Keratinocyte (primary cell): ENCODE measurements around the gene ASCC3. TPM values are rescaled to one million over a fixed set of nuclear protein-coding genes. Genes with fewer than 3 reads are reported as not detected.

Experiments used
- DNase-seq: peaks from one replicate; pipeline ENCODE4 v3.0.0-alpha.2; 2011; ENCODE audit warnings: low read depth, missing footprints, low spot score
- FAIRE-seq: peaks from 2 replicates; lab custom pipeline; 2011; peaks lifted over from hg19 to GRCh38; lab: Jason Lieb, UNC
- H2AFZ ChIP-seq: 2 replicates; pipeline ENCODE4 v1.6.0; 2012; ENCODE audit warnings: low read length, control low read depth, inconsistent platforms; ENCODE audit not compliant: control insufficient read depth
- H3K27ac ChIP-seq: 2 replicates; pipeline ENCODE4 v1.5.1; 2011; ENCODE audit warnings: low read length; ENCODE audit not compliant: control insufficient read depth, insufficient read depth
- H3K27me3 ChIP-seq: 3 replicates; pipeline ENCODE4 v1.6.0; 2011; ENCODE audit warnings: low read length; ENCODE audit not compliant: control insufficient read depth, insufficient read depth; ENCODE audit errors: extremely low read depth
- H3K36me3 ChIP-seq, 2 experiments: 2 replicates in 1 of 2; 3 replicates in 1 of 2; pipeline ENCODE4 v1.5.1; 2011; ENCODE audit warnings: low read length in 2 of 2, mild to moderate bottlenecking in 1 of 2; ENCODE audit not compliant: control insufficient read depth in 2 of 2, insufficient read depth in 2 of 2; ENCODE audit errors: extremely low read depth in 1 of 2
- H3K4me1 ChIP-seq: 3 replicates; pipeline ENCODE4 v1.5.1; 2011; ENCODE audit warnings: low read length; ENCODE audit not compliant: control insufficient read depth, insufficient read depth; ENCODE audit errors: extremely low read depth
- H3K4me2 ChIP-seq: 3 replicates; pipeline ENCODE4 v1.6.0; 2011; ENCODE audit warnings: low read depth, low read length; ENCODE audit not compliant: control insufficient read depth, insufficient read depth; ENCODE audit errors: extremely low read depth
- H3K4me3 ChIP-seq, 3 experiments: fragments of 200-600 bp in 1 of 3; sonication (generic) in 1 of 3; 2 replicates in 2 of 3; 3 replicates in 1 of 3; pipeline ENCODE4 v1.5.1; 2011 to 2016; ENCODE audit warnings: low read length in 3 of 3, mild to moderate bottlenecking in 3 of 3, control low read depth in 2 of 3, inconsistent platforms in 1 of 3, low read depth in 1 of 3, mixed read lengths in 1 of 3, mixed run types in 1 of 3, moderate library complexity in 1 of 3; ENCODE audit not compliant: control insufficient read depth in 2 of 3, insufficient read depth in 2 of 3; ENCODE audit errors: extremely low read depth in 1 of 3
- H3K79me2 ChIP-seq: 2 replicates; pipeline ENCODE4 v1.6.0; 2012; ENCODE audit warnings: low read length; ENCODE audit not compliant: control insufficient read depth, insufficient read depth
- H3K9ac ChIP-seq: 3 replicates; pipeline ENCODE4 v1.6.0; 2011; ENCODE audit warnings: low read length; ENCODE audit not compliant: control insufficient read depth, insufficient read depth; ENCODE audit errors: extremely low read depth
- H3K9me1 ChIP-seq: 3 replicates; pipeline ENCODE4 v1.6.0; 2011; ENCODE audit warnings: low read length; ENCODE audit not compliant: control insufficient read depth, insufficient read depth; ENCODE audit errors: extremely low read depth
- H3K9me3 ChIP-seq: 2 replicates; pipeline ENCODE4 v1.5.1; 2012; ENCODE audit warnings: low read depth, low read length; ENCODE audit not compliant: control insufficient read depth
- H4K20me1 ChIP-seq: 3 replicates; pipeline ENCODE4 v1.6.0; 2011; ENCODE audit warnings: low read length; ENCODE audit not compliant: control insufficient read depth, insufficient read depth; ENCODE audit errors: extremely low read depth
- EZH2 ChIP-seq: IDR thresholded peaks from one replicate; pipeline ENCODE4 v1.6.1; 2012; ENCODE audit warnings: inconsistent platforms, mild to moderate bottlenecking, low read length, moderate library complexity
- dilution Hi-C: fragments of 300-500 bp; cut with MboI; formaldehyde crosslinking; loops from one replicate; pipeline ENCODE4 v1.7.0; 2020; ENCODE audit warnings: low sequenced_read_pairs; ENCODE audit not compliant: extremely low pct_ligation_motif_present
- polyA plus RNA-seq, 5 experiments: library from polyadenylated mRNA; depleted of rRNA in 3 of 5; stranded (reverse) in 3 of 5; stranded (forward) in 1 of 5; unstranded in 1 of 5; fragments of >200 nt; gene quantifications; 1 replicate in 1 of 5; 2 replicates in 3 of 5; 3 replicates in 1 of 5; pipeline versions ENCODE4 v1.2.1 to v1.2.3, GENCODE V29; 2011 to 2012; ENCODE audit warnings: missing spikeins in 2 of 5, low read depth in 1 of 5, low replicate concordance in 1 of 5
- TF ChIP-seq, protein P1 (sequence below), 3 experiments: IDR thresholded peaks in 1 of 3; conservative IDR thresholded peaks in 1 of 3; optimal IDR thresholded peaks in 1 of 3; 2 replicates in 2 of 3; 3 replicates in 1 of 3; pipeline versions ENCODE3 to v1.5.1; 2011; ENCODE audit warnings: low read length in 3 of 3, mild to moderate bottlenecking in 3 of 3, moderate library complexity in 2 of 3, control low read depth in 1 of 3, inconsistent platforms in 1 of 3; ENCODE audit not compliant: insufficient read depth in 2 of 3; ENCODE audit errors: extremely low read depth in 1 of 3

Gene ASCC3
- polyA plus RNA-seq, 1 donor (not counting 4 experiments of a cell fraction or from before 2014, with no cell fraction given), result 58.6 TPM

- Histone ChIP-seq H3K27me3 (no peaks in the 10 kb centered on the region), H4K20me1 (no peaks in the 10 kb centered on the region), H3K4me1 (peaks cover 9% of the 10 kb centered on the region), H3K9me1 (no peaks in the 10 kb centered on the region), H3K4me2 (no peak overlapping the region), H3K9me3 (no peaks in the 10 kb centered on the region), H3K36me3 (no peaks in the 10 kb centered on the region), H3K79me2 (peaks cover under 1% of the 10 kb centered on the region), H3K27ac (no peak overlapping the region), H3K9ac (no peak overlapping the region), H2AFZ (no peak overlapping the region), H3K4me3 (no peak overlapping the region)
- dilution Hi-C loops, result no loop called here
- TF ChIP-seq, protein P1, sequence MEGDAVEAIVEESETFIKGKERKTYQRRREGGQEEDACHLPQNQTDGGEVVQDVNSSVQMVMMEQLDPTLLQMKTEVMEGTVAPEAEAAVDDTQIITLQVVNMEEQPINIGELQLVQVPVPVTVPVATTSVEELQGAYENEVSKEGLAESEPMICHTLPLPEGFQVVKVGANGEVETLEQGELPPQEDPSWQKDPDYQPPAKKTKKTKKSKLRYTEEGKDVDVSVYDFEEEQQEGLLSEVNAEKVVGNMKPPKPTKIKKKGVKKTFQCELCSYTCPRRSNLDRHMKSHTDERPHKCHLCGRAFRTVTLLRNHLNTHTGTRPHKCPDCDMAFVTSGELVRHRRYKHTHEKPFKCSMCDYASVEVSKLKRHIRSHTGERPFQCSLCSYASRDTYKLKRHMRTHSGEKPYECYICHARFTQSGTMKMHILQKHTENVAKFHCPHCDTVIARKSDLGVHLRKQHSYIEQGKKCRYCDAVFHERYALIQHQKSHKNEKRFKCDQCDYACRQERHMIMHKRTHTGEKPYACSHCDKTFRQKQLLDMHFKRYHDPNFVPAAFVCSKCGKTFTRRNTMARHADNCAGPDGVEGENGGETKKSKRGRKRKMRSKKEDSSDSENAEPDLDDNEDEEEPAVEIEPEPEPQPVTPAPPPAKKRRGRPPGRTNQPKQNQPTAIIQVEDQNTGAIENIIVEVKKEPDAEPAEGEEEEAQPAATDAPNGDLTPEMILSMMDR (optimal IDR thresholded peaks at IDR 0.05 in 1 of 3, IDR thresholded peaks at IDR 0.05 in 1 of 3, conservative IDR thresholded peaks at IDR 0.05 in 1 of 3; ENCODE audit: extremely low read depth in 1 of 3, insufficient read depth in 2 of 3, low read length in 3 of 3), result no peak
- FAIRE-seq (no peak), DNase-seq (no peak)
These were observed 4.9 kb upstream of the ASCC3 start for GRCh38 chr6:100886076-100886475.

DNA sequence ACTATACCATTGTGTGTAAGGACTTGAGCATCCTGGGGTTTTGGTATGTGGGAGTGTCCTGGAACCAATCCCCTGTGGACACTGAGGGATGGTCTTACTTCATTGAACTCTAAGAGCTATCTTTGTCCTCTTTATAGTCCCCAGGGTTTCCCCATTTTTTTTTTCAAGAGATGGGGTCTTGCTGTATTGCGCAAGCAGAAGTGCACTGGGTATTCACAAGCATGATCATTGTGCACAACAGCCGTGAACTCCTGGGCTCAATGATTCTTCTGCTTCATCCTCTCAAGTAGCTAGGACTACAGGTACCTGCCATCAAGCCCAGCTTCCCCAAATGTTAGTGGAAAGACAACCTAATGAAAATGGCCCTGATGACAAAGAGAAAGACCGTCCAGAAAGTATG is 2.2 kb upstream of the ASCC3 start:
- TF ChIP-seq, protein P1 (optimal IDR thresholded peaks at IDR 0.05 in 1 of 3, IDR thresholded peaks at IDR 0.05 in 1 of 3, conservative IDR thresholded peaks at IDR 0.05 in 1 of 3; ENCODE audit: extremely low read depth in 1 of 3, insufficient read depth in 2 of 3, low read length in 3 of 3), result no peak
- no peak for TF ChIP-seq EZH2
- DNase-seq, result no peak
- dilution Hi-C loops, result no loop called here

More for the DNA sequence above, 2.2 kb upstream of the ASCC3 start:
- Histone ChIP-seq H3K4me2 (no peak overlapping the region), H3K79me2 (peaks cover 28% of the 10 kb centered on the region), H3K9me3 (no peaks in the 10 kb centered on the region), H2AFZ (no peak overlapping the region), H3K27ac (no peak overlapping the region), H4K20me1 (no peaks in the 10 kb centered on the region), H3K9ac (no peak overlapping the region), H3K9me1 (no peaks in the 10 kb centered on the region), H3K27me3 (no peaks in the 10 kb centered on the region), H3K36me3 (no peaks in the 10 kb centered on the region), H3K4me1 (peaks cover 25% of the 10 kb centered on the region), H3K4me3 (no peak overlapping the region)
- no peak for FAIRE-seq
